ENCODE data around the gene NFAT5. TPM values are rescaled to one million over a fixed set of nuclear protein-coding genes. Genes with fewer than 3 reads are reported as not detected.

NFAT5 gene
- total and polyA plus RNA-seq, 5 donors = 6.9 to 28.5 (median 19.8) TPM

GRCh38 chr16:69598045-69598444, 32.3 kb downstream of the NFAT5 start:
- no peak for ATAC-seq
- H3K4me3 ChIP-seq (ENCODE audit: low read length) = no peak overlapping the region
- H3K4me1 ChIP-seq (ENCODE audit: control insufficient read depth, insufficient read depth, low read length) = peaks cover 4% of the 10 kb centered on the region
- H3K27ac ChIP-seq (ENCODE audit: low read length) = no peak overlapping the region
- WGBS = 87% methylated on average over 5 of the region's 5 CpGs
- DNase-seq = no peak
- no peaks in the 10 kb centered on the region for H3K27me3 ChIP-seq (ENCODE audit: control insufficient read depth, insufficient read depth)
- H3K9me3 ChIP-seq (ENCODE audit: control insufficient read depth, low read length) = no peaks in the 10 kb centered on the region
- intact Hi-C loops (cut with DNase I) = no loop called here

GRCh38 chr16:69599731-69600130, 34.0 kb downstream of the NFAT5 start:
- 88% methylated on average over 1 of the region's 1 CpG for WGBS
- no peak overlapping the region for H3K27ac ChIP-seq (ENCODE audit: low read length)
- peaks cover 4% of the 10 kb centered on the region for H3K4me1 ChIP-seq (ENCODE audit: control insufficient read depth, insufficient read depth, low read length)

GRCh38 chr16:69600202-69600601, 34.4 kb downstream of the NFAT5 start:
- ATAC-seq (no peak), DNase-seq (no peak)
- intact Hi-C loops (cut with DNase I) = no loop called here
- no peaks in the 10 kb centered on the region for H3K27me3 ChIP-seq (ENCODE audit: control insufficient read depth, insufficient read depth)
- H3K4me1 ChIP-seq (ENCODE audit: control insufficient read depth, insufficient read depth, low read length) = peaks cover 3% of the 10 kb centered on the region
- no peak overlapping the region for H3K27ac ChIP-seq (ENCODE audit: low read length)
- no peaks in the 10 kb centered on the region for H3K9me3 ChIP-seq (ENCODE audit: control insufficient read depth, low read length)
- no peak overlapping the region for H3K4me3 ChIP-seq (ENCODE audit: low read length)

More at GRCh38 chr16:69599731-69600130, 34.0 kb downstream of the NFAT5 start:
- ATAC-seq (no peak), DNase-seq (no peak)
- Histone ChIP-seq H3K9me3 (ENCODE audit: control insufficient read depth, low read length) (no peaks in the 10 kb centered on the region), H3K4me3 (ENCODE audit: low read length) (no peak overlapping the region), H3K27me3 (ENCODE audit: control insufficient read depth, insufficient read depth) (no peaks in the 10 kb centered on the region)
- intact Hi-C loops (cut with DNase I) = no loop called here

- Histone ChIP-seq H3K4me1 (ENCODE audit: control insufficient read depth, insufficient read depth, low read length) (peaks cover 2% of the 10 kb centered on the region), H3K9me3 (ENCODE audit: control insufficient read depth, low read length) (no peaks in the 10 kb centered on the region), H3K27ac (ENCODE audit: low read length) (no peak overlapping the region), H3K4me3 (ENCODE audit: low read length) (no peak overlapping the region), H3K27me3 (ENCODE audit: control insufficient read depth, insufficient read depth) (no peaks in the 10 kb centered on the region)
- intact Hi-C loops (cut with DNase I) = no loop called here
- WGBS = 93% methylated on average over 6 of the region's 6 CpGs
- DNase-seq = no peak
- ATAC-seq = no peak
Measured at GRCh38 chr16:69601250-69601649, 35.5 kb downstream of the NFAT5 start.

DNA sequence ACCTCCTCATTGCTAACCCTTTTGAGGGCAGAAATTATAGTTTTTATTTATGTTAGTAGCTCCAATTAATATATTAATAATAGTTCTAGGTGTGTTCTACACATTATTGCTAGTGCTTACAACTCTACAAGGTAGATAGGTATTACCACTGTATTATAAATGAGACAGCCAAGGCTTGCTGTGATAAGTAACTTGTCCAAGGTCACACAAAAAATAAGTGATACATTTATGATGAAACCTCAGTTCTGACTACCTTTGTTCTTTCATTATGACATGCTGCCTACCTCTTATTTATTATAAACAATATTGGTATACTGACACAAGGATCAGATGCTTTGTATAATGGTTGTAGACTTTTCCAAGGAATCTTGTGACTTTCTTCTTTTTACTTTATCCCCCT, 41.2 kb downstream of the NFAT5 start:
- peaks cover 4% of the 10 kb centered on the region for H3K4me1 ChIP-seq (ENCODE audit: control insufficient read depth, insufficient read depth, low read length)

DNA sequence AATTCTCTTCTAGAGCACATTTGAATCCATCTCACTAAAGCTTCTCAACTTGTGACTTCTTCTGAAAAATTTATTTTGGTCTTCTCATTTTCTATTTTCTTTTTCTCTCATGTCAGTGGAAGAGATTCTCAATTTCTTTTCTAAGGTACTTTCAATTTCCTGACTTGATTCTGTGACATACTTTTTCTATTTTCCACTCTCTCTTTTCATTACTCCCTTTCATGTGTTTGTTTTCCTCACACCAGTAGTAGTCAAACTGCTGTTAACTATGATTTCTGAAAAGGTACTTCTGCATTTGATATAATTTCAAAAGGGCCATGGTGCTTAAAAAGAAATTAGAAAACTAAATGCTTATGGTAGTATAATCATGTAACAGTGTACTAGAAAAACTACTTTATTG, 41.9 kb downstream of the NFAT5 start:
- Histone ChIP-seq H3K27me3 (ENCODE audit: control insufficient read depth, insufficient read depth) (no peaks in the 10 kb centered on the region), H3K4me3 (ENCODE audit: low read length) (no peak overlapping the region), H3K9me3 (ENCODE audit: control insufficient read depth, low read length) (no peaks in the 10 kb centered on the region), H3K4me1 (ENCODE audit: control insufficient read depth, insufficient read depth, low read length) (peaks cover 4% of the 10 kb centered on the region), H3K27ac (ENCODE audit: low read length) (no peak overlapping the region)
- intact Hi-C loops (cut with DNase I) = no loop called here
- DNase-seq = no peak
- no peak for ATAC-seq

More for the DNA sequence above, 41.2 kb downstream of the NFAT5 start:
- intact Hi-C loops (cut with DNase I) = no loop called here
- Histone ChIP-seq H3K27me3 (ENCODE audit: control insufficient read depth, insufficient read depth) (no peaks in the 10 kb centered on the region), H3K4me3 (ENCODE audit: low read length) (no peak overlapping the region), H3K27ac (ENCODE audit: low read length) (no peak overlapping the region), H3K9me3 (ENCODE audit: control insufficient read depth, low read length) (no peaks in the 10 kb centered on the region)
- DNase-seq (no peak), ATAC-seq (no peak)

DNA sequence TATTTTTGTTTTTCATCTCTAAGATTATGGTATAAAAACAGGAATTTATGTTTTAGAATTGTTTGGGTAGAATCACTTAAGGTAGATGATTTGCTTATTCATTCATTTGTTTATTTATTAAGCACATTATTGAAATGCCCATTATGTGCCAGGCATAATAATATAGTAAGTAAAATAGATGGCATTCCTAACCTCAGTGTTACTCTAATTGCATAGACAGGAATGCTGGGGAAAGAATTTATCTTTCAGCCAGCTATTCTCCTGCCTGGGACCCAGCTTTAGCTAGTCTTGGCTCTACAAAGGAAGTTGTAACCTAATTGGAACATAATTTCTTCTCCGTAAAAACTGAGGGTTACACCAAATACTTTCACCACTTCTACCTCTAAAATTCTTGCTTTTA, 44.6 kb downstream of the NFAT5 start:
- Histone ChIP-seq H3K4me1 (ENCODE audit: control insufficient read depth, insufficient read depth, low read length) (peaks cover 6% of the 10 kb centered on the region), H3K27me3 (ENCODE audit: control insufficient read depth, insufficient read depth) (no peaks in the 10 kb centered on the region), H3K27ac (ENCODE audit: low read length) (no peak overlapping the region), H3K9me3 (ENCODE audit: control insufficient read depth, low read length) (no peaks in the 10 kb centered on the region), H3K4me3 (ENCODE audit: low read length) (no peak overlapping the region)
- 25% methylated on average over 1 of the region's 1 CpG for WGBS
- no peak for DNase-seq
- ATAC-seq = no peak
- intact Hi-C loops (cut with DNase I) = no loop called here

DNA sequence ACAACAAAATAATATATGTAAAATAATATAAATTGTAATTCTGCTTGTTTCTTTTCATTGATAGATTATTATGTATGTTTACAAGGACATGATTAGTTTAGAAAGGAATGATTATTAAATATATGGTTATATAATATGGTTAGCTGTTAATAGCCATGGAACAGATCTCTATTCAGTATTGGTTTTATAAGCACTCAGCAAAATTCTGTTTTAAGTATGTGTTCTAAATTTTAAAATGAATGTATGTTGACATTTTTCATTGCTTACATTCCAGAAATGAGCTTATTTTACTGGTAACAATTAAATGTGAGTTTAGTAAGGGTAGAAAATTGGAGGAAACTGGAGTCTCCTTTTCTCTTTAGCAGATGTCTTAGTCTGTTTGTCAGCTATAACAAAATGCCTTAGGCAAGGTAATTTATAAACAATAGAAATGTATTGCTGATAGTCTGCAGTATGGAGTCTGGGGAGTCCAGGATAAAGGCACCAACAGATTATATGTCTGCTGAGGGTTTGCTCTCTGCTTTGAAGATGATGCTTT, 45.4 kb downstream of the NFAT5 start:
- Histone ChIP-seq H3K9me3 (ENCODE audit: control insufficient read depth, low read length) (no peaks in the 10 kb centered on the region), H3K4me3 (ENCODE audit: low read length) (no peak overlapping the region), H3K27ac (ENCODE audit: low read length) (no peak overlapping the region), H3K4me1 (ENCODE audit: control insufficient read depth, insufficient read depth, low read length) (peaks cover 11% of the 10 kb centered on the region), H3K27me3 (ENCODE audit: control insufficient read depth, insufficient read depth) (no peaks in the 10 kb centered on the region)
- DNase-seq (no peak), ATAC-seq (no peak)
- intact Hi-C loops (cut with DNase I) = no loop called here

GRCh38 chr16:69613378-69614154, 47.8 kb downstream of the NFAT5 start:
- Histone ChIP-seq H3K27me3 (ENCODE audit: control insufficient read depth, insufficient read depth) (no peaks in the 10 kb centered on the region), H3K4me1 (ENCODE audit: control insufficient read depth, insufficient read depth, low read length) (peaks cover 15% of the 10 kb centered on the region), H3K9me3 (ENCODE audit: control insufficient read depth, low read length) (no peaks in the 10 kb centered on the region), H3K4me3 (ENCODE audit: low read length) (no peak overlapping the region), H3K27ac (ENCODE audit: low read length) (peak overlapping the region; percentile 58)
- ATAC-seq = peak; percentile 35 to 54
- intact Hi-C loops (cut with DNase I) = no loop called here
- WGBS = 43% methylated on average over 1 of the region's 1 CpG
- no peak for DNase-seq

DNA sequence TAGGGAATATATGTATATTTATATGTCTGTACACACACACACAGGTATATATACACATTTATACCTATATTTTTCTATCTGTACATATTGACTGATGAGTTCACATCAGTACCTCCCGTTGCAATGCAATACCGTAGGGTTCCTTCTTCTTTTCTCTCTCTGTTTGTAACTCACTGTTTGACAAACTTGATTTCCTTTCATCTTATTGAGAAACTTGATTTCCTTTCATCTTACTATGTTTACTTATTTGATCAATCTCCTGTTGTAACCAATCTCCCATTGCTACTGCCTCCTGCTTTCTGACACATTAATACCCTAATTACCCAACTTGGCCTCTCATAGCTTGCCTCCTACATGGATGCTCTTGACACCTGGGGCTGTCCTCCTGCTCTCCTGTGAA, 49.8 kb downstream of the NFAT5 start:
- no peak for DNase-seq
- intact Hi-C loops (cut with DNase I) = no loop called here
- no peak for ATAC-seq
- Histone ChIP-seq H3K9me3 (ENCODE audit: control insufficient read depth, low read length) (no peaks in the 10 kb centered on the region), H3K27me3 (ENCODE audit: control insufficient read depth, insufficient read depth) (no peaks in the 10 kb centered on the region), H3K27ac (ENCODE audit: low read length) (no peak overlapping the region), H3K4me1 (ENCODE audit: control insufficient read depth, insufficient read depth, low read length) (peaks cover 15% of the 10 kb centered on the region), H3K4me3 (ENCODE audit: low read length) (no peak overlapping the region)
- WGBS = 95% methylated on average over 2 of the region's 2 CpGs

GRCh38 chr16:69616082-69616481, 50.3 kb downstream of the NFAT5 start:
- Histone ChIP-seq H3K4me3 (ENCODE audit: low read length) (no peak overlapping the region), H3K27ac (ENCODE audit: low read length) (no peak overlapping the region), H3K4me1 (ENCODE audit: control insufficient read depth, insufficient read depth, low read length) (peaks cover 15% of the 10 kb centered on the region), H3K27me3 (ENCODE audit: control insufficient read depth, insufficient read depth) (no peaks in the 10 kb centered on the region), H3K9me3 (ENCODE audit: control insufficient read depth, low read length) (no peaks in the 10 kb centered on the region)
- 81% methylated on average over 4 of the region's 4 CpGs for WGBS
- DNase-seq (no peak), ATAC-seq (peak in 1 of 2 donors; percentile 37)
- intact Hi-C loops (cut with DNase I) = no loop called here

GRCh38 chr16:69618307-69618706, 52.5 kb downstream of the NFAT5 start:
- Histone ChIP-seq H3K27ac (ENCODE audit: low read length) (no peak overlapping the region), H3K4me1 (ENCODE audit: control insufficient read depth, insufficient read depth, low read length) (peaks cover 12% of the 10 kb centered on the region), H3K27me3 (ENCODE audit: control insufficient read depth, insufficient read depth) (no peaks in the 10 kb centered on the region), H3K9me3 (ENCODE audit: control insufficient read depth, low read length) (no peaks in the 10 kb centered on the region), H3K4me3 (ENCODE audit: low read length) (no peak overlapping the region)
- ATAC-seq (peak; percentile 59 to 76), DNase-seq (no peak)
- 24% methylated on average over 1 of the region's 1 CpG for WGBS
- intact Hi-C loops (cut with DNase I) = no loop called here
